Measurements from ENCODE around the gene JUP.

The JUP gene

DNA sequence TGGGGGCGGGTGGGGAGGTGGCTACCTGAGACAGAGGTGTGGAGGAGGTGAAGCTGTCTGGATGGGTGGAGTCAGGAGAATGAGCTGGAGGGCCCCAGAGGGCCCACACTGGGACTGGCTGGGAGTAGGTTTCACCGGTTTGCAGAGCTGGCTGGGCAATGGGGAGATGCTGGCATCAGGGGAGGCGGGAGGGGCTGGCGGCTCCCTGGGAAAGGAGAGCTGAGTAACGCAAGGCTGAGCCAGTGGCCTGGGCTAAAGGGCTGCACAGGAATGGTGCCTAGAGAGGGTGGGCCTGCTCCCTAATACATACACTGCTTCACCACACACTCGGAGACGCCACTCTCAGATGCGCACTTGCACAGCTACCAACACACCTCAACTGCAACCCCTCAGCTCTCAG lies 12.9 kb upstream of the JUP start:
- TF ChIP-seq, protein P1, sequence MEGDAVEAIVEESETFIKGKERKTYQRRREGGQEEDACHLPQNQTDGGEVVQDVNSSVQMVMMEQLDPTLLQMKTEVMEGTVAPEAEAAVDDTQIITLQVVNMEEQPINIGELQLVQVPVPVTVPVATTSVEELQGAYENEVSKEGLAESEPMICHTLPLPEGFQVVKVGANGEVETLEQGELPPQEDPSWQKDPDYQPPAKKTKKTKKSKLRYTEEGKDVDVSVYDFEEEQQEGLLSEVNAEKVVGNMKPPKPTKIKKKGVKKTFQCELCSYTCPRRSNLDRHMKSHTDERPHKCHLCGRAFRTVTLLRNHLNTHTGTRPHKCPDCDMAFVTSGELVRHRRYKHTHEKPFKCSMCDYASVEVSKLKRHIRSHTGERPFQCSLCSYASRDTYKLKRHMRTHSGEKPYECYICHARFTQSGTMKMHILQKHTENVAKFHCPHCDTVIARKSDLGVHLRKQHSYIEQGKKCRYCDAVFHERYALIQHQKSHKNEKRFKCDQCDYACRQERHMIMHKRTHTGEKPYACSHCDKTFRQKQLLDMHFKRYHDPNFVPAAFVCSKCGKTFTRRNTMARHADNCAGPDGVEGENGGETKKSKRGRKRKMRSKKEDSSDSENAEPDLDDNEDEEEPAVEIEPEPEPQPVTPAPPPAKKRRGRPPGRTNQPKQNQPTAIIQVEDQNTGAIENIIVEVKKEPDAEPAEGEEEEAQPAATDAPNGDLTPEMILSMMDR (IDR thresholded peaks at IDR 0.05; ENCODE audit: low read depth, low read length, missing control alignments), result no peak
- in situ Hi-C loops (cut with HindIII; ENCODE audit: low sequenced_read_pairs), result no loop called here
- H3K4me3 ChIP-seq (ENCODE audit: low read depth, low read length), result no peak overlapping the region
- no peak for DNase-seq (ENCODE audit: low read depth)

DNA sequence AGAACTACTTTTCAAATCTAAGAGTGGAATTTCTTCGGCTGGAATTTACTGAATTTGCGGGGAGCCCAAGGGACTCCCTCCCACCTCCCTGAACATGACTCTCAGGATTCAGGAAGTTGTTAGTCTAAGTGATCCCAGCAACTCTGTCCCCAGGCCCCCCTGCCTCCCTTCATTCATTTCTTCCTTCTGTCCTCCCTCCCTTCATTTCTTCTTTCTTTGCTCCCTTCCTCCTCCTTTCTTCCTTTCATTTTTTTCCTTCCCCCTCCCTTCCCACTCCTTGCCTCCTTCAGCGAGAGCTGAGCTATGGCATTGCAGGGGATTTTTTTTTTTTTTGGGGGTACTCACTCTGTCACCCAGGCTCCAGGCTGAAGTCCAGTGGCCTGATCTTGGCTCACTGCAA lies 10.9 kb upstream of the JUP start:
- no peak for DNase-seq (ENCODE audit: low read depth)
- TF ChIP-seq, protein P1 (IDR thresholded peaks at IDR 0.05; ENCODE audit: low read depth, low read length, missing control alignments), result no peak
- in situ Hi-C loops (cut with HindIII; ENCODE audit: low sequenced_read_pairs), result no loop called here
- H3K4me3 ChIP-seq (ENCODE audit: low read depth, low read length), result no peak overlapping the region

GRCh38 chr17:41796121-41796895 lies 9.8 kb upstream of the JUP start:
- DNase-seq (ENCODE audit: low read depth), result no peak
- in situ Hi-C loops (cut with HindIII; ENCODE audit: low sequenced_read_pairs), result no loop called here
- no peak overlapping the region for H3K4me3 ChIP-seq (ENCODE audit: low read depth, low read length)
- TF ChIP-seq, protein P1 (IDR thresholded peaks at IDR 0.05; ENCODE audit: low read depth, low read length, missing control alignments), result no peak

- DNase-seq (ENCODE audit: low read depth), result no peak
- in situ Hi-C loops (cut with HindIII; ENCODE audit: low sequenced_read_pairs), result no loop called here
- H3K4me3 ChIP-seq (ENCODE audit: low read depth, low read length), result no peak overlapping the region
- TF ChIP-seq, protein P1 (IDR thresholded peaks at IDR 0.05; ENCODE audit: low read depth, low read length, missing control alignments), result no peak
Observed at GRCh38 chr17:41794540-41794975, 8.0 kb upstream of the JUP start.

DNA sequence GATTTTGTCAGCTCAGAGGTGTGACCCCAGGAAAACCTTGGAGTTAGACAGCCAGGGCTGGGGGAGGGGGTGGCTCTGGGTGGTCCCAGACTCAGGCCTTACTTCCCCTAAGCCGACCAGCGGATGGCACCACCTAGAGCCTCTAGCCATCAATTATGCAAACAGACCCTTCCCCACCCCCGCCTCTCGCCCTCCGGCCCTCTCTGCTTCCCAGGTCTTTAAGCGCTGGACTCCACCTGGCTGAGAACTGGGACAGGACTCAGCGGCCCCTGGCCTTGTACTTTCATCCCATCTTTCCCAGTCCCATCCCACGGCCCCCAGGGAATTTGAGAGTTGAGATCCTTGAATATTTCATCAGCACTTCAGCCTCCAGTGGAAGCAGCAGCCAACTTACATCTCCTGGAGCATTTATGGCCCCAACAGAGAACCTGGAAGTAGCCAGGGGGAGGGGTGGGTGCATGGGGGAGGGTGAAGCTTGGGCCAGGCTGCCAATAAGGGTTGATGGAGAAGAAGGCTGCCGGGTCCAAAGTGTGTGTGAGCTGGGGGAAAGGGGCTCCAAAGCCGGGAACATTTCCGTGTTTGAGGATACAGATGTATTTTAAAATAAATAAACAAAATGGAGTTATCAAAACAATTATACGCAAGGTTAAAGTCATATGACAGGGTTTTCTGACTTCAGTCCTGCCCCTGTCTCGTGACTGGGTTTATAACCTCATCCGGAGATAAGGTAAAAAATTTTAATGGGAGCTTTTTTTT lies 7.5 kb upstream of the JUP start:
- in situ Hi-C loops (cut with HindIII; ENCODE audit: low sequenced_read_pairs), result no loop called here
- TF ChIP-seq, protein P1 (IDR thresholded peaks at IDR 0.05; ENCODE audit: low read depth, low read length, missing control alignments), result no peak
- no peak for DNase-seq (ENCODE audit: low read depth)
- no peak overlapping the region for H3K4me3 ChIP-seq (ENCODE audit: low read depth, low read length)

DNA sequence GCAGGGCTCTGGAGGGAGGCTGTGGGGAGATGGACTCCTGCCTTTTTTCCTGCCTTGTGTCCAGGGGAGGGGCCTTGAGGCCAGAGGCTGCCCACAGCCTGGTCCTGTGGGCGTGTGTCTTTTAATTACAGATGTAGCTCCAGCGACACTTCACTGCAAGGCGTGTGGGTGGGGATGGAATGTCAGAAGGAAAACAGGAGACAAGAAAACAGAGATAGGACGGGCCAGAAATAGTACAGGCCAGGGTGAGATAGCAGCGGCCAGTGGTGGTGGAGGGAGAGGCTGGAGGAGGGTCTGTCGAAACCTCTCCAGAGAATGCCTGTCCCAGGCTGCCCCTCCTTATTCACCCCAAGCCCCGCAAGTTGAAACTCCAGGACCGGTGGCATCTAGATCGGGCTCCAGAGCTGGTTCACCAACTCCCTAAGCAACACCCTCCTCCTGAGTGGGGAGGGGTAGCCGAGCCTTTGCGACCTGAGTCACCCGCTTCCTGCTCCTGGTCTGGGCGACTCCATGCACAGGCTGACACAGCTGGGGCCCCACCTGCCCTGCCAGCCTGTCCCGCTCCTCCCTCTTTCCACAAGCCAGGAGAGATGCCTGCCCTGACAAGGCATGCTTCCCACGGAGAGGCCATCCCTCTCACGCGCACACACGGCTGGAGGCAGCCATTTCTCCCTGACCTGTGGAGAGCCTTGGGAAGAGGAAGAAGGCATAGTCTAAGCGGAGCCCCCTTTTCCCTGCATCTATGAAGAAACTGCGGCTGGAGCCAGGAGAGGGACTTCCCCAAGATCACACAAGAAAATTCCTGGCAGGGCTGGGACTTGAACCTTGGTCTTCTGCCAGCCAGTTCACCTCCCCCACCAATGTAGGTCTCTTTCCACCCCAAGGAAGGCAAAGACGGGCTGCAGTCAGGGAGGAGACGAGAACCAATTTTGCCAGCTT lies 6.6 kb upstream of the JUP start:
- no peak overlapping the region for H3K4me3 ChIP-seq (ENCODE audit: low read depth, low read length)
- in situ Hi-C loops (cut with HindIII; ENCODE audit: low sequenced_read_pairs), result no loop called here
- DNase-seq (ENCODE audit: low read depth), result no peak
- TF ChIP-seq, protein P1 (IDR thresholded peaks at IDR 0.05; ENCODE audit: low read depth, low read length, missing control alignments), result no peak

Data from astrocyte of the cerebellum (primary cell).